Epithelial cell of proximal tubule (primary cell): Measurements from ENCODE around the gene P2RY2. TPM values are rescaled to one million over a fixed set of nuclear protein-coding genes. Genes with fewer than 3 reads are reported as not detected.

Experiments used
- DNase-seq: peaks from one replicate; pipeline ENCODE4 v3.0.0-alpha.2; 2011; ENCODE audit warnings: low read depth
- H3K4me3 ChIP-seq: 2 replicates; pipeline ENCODE4 v1.5.1; 2011; ENCODE audit warnings: low read depth, mild to moderate bottlenecking, low read length
- CTCF ChIP-seq: conservative IDR thresholded peaks from 2 replicates; pipeline ENCODE4 v1.5.1; 2012; ENCODE audit warnings: low read depth, mild to moderate bottlenecking, low read length
- total RNA-seq: library from RNA; depleted of rRNA; stranded (reverse); fragments of >200 nt; gene quantifications from 2 replicates; pipeline ENCODE4 v1.2.3, GENCODE V29; 2015

P2RY2 gene
- total RNA-seq, 1 donor from 2014 or later, result 1.1 TPM

GRCh38 chr11:73187854-73188253 lies 30.2 kb upstream of the P2RY2 start:
- H3K4me3 ChIP-seq, result no peak overlapping the region
- no peak for DNase-seq
- no peak for TF ChIP-seq CTCF

GRCh38 chr11:73188301-73188700 lies 29.8 kb upstream of the P2RY2 start:
- no peak overlapping the region for H3K4me3 ChIP-seq
- no peak for DNase-seq
- no peak for TF ChIP-seq CTCF

- TF ChIP-seq CTCF, result no peak
- no peak for DNase-seq
- no peak overlapping the region for H3K4me3 ChIP-seq
Observed at GRCh38 chr11:73189315-73189714, 28.8 kb upstream of the P2RY2 start.

GRCh38 chr11:73189723-73190556 lies 28.1 kb upstream of the P2RY2 start:
- TF ChIP-seq CTCF, result no peak
- H3K4me3 ChIP-seq, result no peak overlapping the region
- no peak for DNase-seq

DNA sequence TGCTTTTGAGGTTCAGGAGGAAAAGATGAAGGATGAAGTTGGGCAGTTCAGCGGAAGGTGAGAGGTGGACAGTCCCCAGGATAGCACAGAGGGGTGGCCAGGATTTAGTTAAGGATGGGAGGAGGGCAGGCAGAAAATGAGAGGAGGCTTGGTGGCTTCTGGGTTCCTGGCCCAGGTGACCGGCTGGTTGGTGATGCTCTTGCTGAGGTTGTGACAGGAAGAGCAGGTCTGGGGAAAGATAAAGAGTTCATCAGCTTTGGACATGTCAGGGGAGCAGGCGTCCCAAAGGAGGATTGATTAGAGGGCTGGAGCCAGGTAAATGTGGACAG lies 27.6 kb upstream of the P2RY2 start:
- no peak overlapping the region for H3K4me3 ChIP-seq
- no peak for TF ChIP-seq CTCF
- no peak for DNase-seq

- DNase-seq, result no peak
- no peak for TF ChIP-seq CTCF
- H3K4me3 ChIP-seq, result no peak overlapping the region
Observed at GRCh38 chr11:73191151-73191550, 26.9 kb upstream of the P2RY2 start.

DNA sequence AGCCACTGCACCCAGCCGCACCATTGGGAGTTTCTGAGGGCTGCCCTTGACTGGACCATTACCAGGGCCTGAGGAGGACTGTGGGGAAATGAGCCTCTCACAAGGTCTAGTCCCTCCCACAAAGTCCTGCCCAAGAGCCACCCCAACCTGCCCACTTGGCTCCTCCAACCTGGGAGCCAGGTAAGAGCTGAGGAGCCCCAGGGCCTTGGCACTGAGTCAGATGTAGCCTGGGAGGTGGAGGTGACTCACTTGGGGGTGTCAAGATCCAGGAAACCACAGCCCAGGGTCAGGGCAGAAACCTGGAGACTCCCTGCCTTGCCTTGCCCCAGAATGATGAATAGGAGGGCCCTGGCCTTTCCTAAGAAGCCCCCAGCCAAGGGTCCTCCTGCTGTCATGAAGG lies 25.8 kb upstream of the P2RY2 start:
- TF ChIP-seq CTCF, result no peak
- DNase-seq, result no peak
- no peak overlapping the region for H3K4me3 ChIP-seq
